ENCODE results near the gene JARID2. TPM values are rescaled to one million over a fixed set of nuclear protein-coding genes. Genes with fewer than 3 reads are reported as not detected.

Gene JARID2
- total and polyA plus RNA-seq, 2 of the 8 experiments (the other 6 are each of a cell fraction or from before 2014, with no cell fraction given), result 60.1 to 239 TPM

GRCh38 chr6:15285682-15286294, 39.9 kb downstream of the JARID2 start:
- Histone ChIP-seq H4K5ac (ENCODE audit: insufficient read length, low read depth, low read length) (no peak overlapping the region), H3K23ac (ENCODE audit: insufficient read length) (no peak overlapping the region), H4K91ac (replicated peaks; ENCODE audit: insufficient read length, low read length) (no peak overlapping the region), H3K79me1 (ENCODE audit: low read depth, low read length) (peaks cover 6% of the 10 kb centered on the region), H2BK20ac (ENCODE audit: low read length) (no peak overlapping the region), H3K4me1 (replicated peaks in 1 of 4; ENCODE audit: control insufficient read depth in 3 of 4, insufficient read depth in 4 of 4, low read length in 3 of 4) (peaks cover 4 to 25% (median 14%) of the 10 kb centered on the region in 4 experiments; a peak in 6 of 7 replicates), H3K4me3 (ENCODE audit: extremely low read depth in 1 of 4, insufficient read depth in 2 of 4, low read depth in 3 of 4, low read length in 4 of 4) (no peak overlapping the region), H3K14ac (ENCODE audit: insufficient read length) (no peak overlapping the region), H3K9ac (replicated peaks in 1 of 4; ENCODE audit: extremely low read depth in 1 of 4, low read depth in 3 of 4, low read length in 3 of 4) (no peak overlapping the region), H2BK15ac (ENCODE audit: low read length) (no peak overlapping the region), H4K8ac (ENCODE audit: extremely low read depth, insufficient read depth, low read length) (no peak overlapping the region), H3K27me3 (replicated peaks in 1 of 4; ENCODE audit: control insufficient read depth in 3 of 4, extremely low read depth in 1 of 4, insufficient read depth in 3 of 4, low read length in 3 of 4) (no peaks in the 10 kb centered on the region), H2BK12ac (ENCODE audit: low read depth, low read length) (no peak overlapping the region), H3K27ac (ENCODE audit: low read depth, low read length) (no peak overlapping the region), H2BK120ac (replicated peaks; ENCODE audit: low read depth, low read length) (no peak overlapping the region), H2BK5ac (ENCODE audit: low read depth, low read length) (no peak overlapping the region), H2AFZ (ENCODE audit: low read length) (no peak overlapping the region), H3K56ac (replicated peaks; ENCODE audit: insufficient read length, low read depth, low read length) (no peak overlapping the region), H4K20me1 (replicated peaks in 1 of 2; ENCODE audit: control insufficient read depth in 1 of 2, insufficient read depth in 2 of 2, low read length in 2 of 2) (peaks cover 46 to 57% of the 10 kb centered on the region in 2 experiments), H2AK5ac (ENCODE audit: low read depth, low read length) (no peak overlapping the region), H3K4me2 (ENCODE audit: insufficient read depth in 1 of 2, low read depth in 2 of 2, low read length in 2 of 2) (no peak overlapping the region), H3K23me2 (ENCODE audit: low read depth, low read length) (no peaks in the 10 kb centered on the region), H3K79me2 (ENCODE audit: control insufficient read depth in 1 of 2, insufficient read depth in 2 of 2, low read length in 2 of 2) (peaks cover 76 to 98% of the 10 kb centered on the region in 2 experiments), H3K18ac (ENCODE audit: extremely low read depth, low read length) (no peak overlapping the region), H3K4ac (replicated peaks; ENCODE audit: insufficient read length, low read depth, low read length) (no peak overlapping the region), H3K36me3 (ENCODE audit: control insufficient read depth in 2 of 4, insufficient read depth in 4 of 4, low read length in 3 of 4) (peaks cover 0 to 10% (median 0%) of the 10 kb centered on the region in 4 experiments; a peak in 1 of 8 replicates), H3K9me3 (ENCODE audit: insufficient read depth in 2 of 2, low read depth in 1 of 2, low read length in 1 of 2) (no peaks in the 10 kb centered on the region)
- no peak for FAIRE-seq
- CTCF ChIA-PET (ENCODE audit: partially characterized antibody), result no interaction called here
- POLR2A ChIA-PET (ENCODE audit: partially characterized antibody), result no interaction called here
- no peak for DNase-seq (ENCODE audit: low read depth in 1 of 2, low spot score in 2 of 2)
- 81% methylated on average over 3 of the region's 3 CpGs; no CpG with 5 or more reads in 1 of the 2 experiments for WGBS, 2 experiments (ENCODE audit: extremely low coverage in 1 of 2, insufficient coverage in 1 of 2, insufficient read length in 1 of 2, insufficient replicate concordance in 2 of 2, low coverage in 1 of 2, low lambda C conversion rate in 2 of 2, missing lambda C conversion rate in 1 of 2)
